ENCODE results near the gene TMEM204. TPM values are rescaled to one million over a fixed set of nuclear protein-coding genes. Genes with fewer than 3 reads are reported as not detected.
A peak's percentile ranks its signal among the peaks of the same experiment; 100 is the strongest.

Gene TMEM204
- total RNA-seq, 1 donor from 2014 or later: 0.98 TPM

- Mint-ChIP-seq H3K4me3 (no peak overlapping the region), H3K36me3 (ENCODE audit: low read depth) (peaks cover 3% of the 10 kb centered on the region), H3K9me3 (no peaks in the 10 kb centered on the region), H3K27me3 (ENCODE audit: low read depth) (no peaks in the 10 kb centered on the region), H3K27ac (ENCODE audit: unreplicated experiment) (no peak overlapping the region), H3K4me1 (no peaks in the 10 kb centered on the region)
- no peak for DNase-seq (ENCODE audit: low read depth, low spot score)
- TF ChIP-seq, protein P1, sequence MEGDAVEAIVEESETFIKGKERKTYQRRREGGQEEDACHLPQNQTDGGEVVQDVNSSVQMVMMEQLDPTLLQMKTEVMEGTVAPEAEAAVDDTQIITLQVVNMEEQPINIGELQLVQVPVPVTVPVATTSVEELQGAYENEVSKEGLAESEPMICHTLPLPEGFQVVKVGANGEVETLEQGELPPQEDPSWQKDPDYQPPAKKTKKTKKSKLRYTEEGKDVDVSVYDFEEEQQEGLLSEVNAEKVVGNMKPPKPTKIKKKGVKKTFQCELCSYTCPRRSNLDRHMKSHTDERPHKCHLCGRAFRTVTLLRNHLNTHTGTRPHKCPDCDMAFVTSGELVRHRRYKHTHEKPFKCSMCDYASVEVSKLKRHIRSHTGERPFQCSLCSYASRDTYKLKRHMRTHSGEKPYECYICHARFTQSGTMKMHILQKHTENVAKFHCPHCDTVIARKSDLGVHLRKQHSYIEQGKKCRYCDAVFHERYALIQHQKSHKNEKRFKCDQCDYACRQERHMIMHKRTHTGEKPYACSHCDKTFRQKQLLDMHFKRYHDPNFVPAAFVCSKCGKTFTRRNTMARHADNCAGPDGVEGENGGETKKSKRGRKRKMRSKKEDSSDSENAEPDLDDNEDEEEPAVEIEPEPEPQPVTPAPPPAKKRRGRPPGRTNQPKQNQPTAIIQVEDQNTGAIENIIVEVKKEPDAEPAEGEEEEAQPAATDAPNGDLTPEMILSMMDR (conservative IDR thresholded peaks at IDR 0.05): no peak
Measured at GRCh38 chr16:1571012-1571671, 37.7 kb downstream of the TMEM204 start.

DNA sequence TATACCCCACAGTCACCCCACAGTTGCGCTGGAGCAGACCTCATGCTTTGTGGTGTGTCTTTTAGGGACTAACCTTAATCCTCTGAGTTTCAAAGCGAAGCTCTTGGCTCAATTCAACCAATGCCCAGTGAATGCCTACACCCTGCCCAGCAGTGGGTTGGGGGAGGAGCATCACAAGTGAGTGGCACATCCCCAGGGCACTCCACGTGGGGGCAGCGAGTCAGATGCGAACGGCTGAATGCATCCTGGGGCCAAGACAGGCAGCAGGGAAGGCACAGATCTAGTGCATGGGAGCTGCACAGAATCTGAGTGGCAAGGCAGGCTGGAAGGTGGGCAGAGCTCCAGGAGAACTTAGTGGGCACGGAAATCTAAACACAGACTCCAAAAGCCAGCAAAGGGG is 39.2 kb downstream of the TMEM204 start:
- H3K9me3 Mint-ChIP-seq: no peaks in the 10 kb centered on the region
- peaks cover 5% of the 10 kb centered on the region for H3K36me3 Mint-ChIP-seq (ENCODE audit: low read depth)
- H3K4me1 Mint-ChIP-seq: no peaks in the 10 kb centered on the region

GRCh38 chr16:1573301-1573700 is 39.8 kb downstream of the TMEM204 start:
- Mint-ChIP-seq H3K4me1 (no peaks in the 10 kb centered on the region), H3K27ac (ENCODE audit: unreplicated experiment) (no peak overlapping the region), H3K36me3 (ENCODE audit: low read depth) (peaks cover 5% of the 10 kb centered on the region), H3K27me3 (ENCODE audit: low read depth) (no peaks in the 10 kb centered on the region), H3K9me3 (no peaks in the 10 kb centered on the region), H3K4me3 (no peak overlapping the region)
- DNase-seq (ENCODE audit: low read depth, low spot score): no peak
- TF ChIP-seq, protein P1 (conservative IDR thresholded peaks at IDR 0.05): no peak

More for the DNA sequence above, 39.2 kb downstream of the TMEM204 start:
- TF ChIP-seq, protein P1 (conservative IDR thresholded peaks at IDR 0.05): no peak
- Mint-ChIP-seq H3K27ac (ENCODE audit: unreplicated experiment) (peak overlapping the region; percentile 35), H3K4me3 (no peak overlapping the region), H3K27me3 (ENCODE audit: low read depth) (no peaks in the 10 kb centered on the region)
- DNase-seq (ENCODE audit: low read depth, low spot score): no peak

DNA sequence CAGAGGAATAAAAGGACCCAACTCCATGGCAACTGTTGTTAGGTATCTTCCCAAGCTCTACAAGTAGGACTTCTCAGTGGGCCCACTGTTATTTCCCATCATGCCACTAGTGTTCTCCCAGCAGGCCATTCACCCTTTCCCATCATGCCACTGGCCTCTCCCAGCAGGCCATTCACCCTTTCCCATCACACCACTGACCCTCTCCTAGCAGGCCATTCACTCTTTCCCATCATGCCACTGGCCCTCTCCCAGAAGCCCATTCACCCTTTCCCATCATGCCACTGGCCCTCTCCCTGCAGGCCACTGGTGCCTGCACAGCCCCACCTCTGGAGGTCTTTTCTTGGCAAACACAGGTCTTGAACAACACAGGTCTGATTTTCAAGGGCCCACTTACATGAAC is 42.1 kb downstream of the TMEM204 start:
- no peaks in the 10 kb centered on the region for H3K4me1 Mint-ChIP-seq
- H3K4me3 Mint-ChIP-seq: no peak overlapping the region
- H3K9me3 Mint-ChIP-seq: no peaks in the 10 kb centered on the region
- no peaks in the 10 kb centered on the region for H3K27me3 Mint-ChIP-seq (ENCODE audit: low read depth)
- TF ChIP-seq, protein P1 (conservative IDR thresholded peaks at IDR 0.05): no peak
- peak overlapping the region; percentile 84 for H3K27ac Mint-ChIP-seq (ENCODE audit: unreplicated experiment)
- DNase-seq (ENCODE audit: low read depth, low spot score): no peak
- peaks cover 9% of the 10 kb centered on the region for H3K36me3 Mint-ChIP-seq (ENCODE audit: low read depth)

- peaks cover 12% of the 10 kb centered on the region for H3K36me3 Mint-ChIP-seq (ENCODE audit: low read depth)
- no peak overlapping the region for H3K27ac Mint-ChIP-seq (ENCODE audit: unreplicated experiment)
- H3K27me3 Mint-ChIP-seq (ENCODE audit: low read depth): no peaks in the 10 kb centered on the region
- DNase-seq (ENCODE audit: low read depth, low spot score): no peak
- H3K9me3 Mint-ChIP-seq: no peaks in the 10 kb centered on the region
- peaks cover 2% of the 10 kb centered on the region for H3K4me1 Mint-ChIP-seq
- no peak overlapping the region for H3K4me3 Mint-ChIP-seq
- TF ChIP-seq, protein P1 (conservative IDR thresholded peaks at IDR 0.05): no peak
Measured at GRCh38 chr16:1579214-1579613, 45.7 kb downstream of the TMEM204 start.

Data from neural crest cell (in vitro differentiated cells).